DMS 273 (cell line): ENCODE measurements around the gene NRL.

Experiments
- DNase-seq: peaks from one replicate; lab custom pipeline; 2025; ENCODE audit not compliant: unreplicated experiment; lab: John Stamatoyannopoulos, UW

The NRL gene

DNA sequence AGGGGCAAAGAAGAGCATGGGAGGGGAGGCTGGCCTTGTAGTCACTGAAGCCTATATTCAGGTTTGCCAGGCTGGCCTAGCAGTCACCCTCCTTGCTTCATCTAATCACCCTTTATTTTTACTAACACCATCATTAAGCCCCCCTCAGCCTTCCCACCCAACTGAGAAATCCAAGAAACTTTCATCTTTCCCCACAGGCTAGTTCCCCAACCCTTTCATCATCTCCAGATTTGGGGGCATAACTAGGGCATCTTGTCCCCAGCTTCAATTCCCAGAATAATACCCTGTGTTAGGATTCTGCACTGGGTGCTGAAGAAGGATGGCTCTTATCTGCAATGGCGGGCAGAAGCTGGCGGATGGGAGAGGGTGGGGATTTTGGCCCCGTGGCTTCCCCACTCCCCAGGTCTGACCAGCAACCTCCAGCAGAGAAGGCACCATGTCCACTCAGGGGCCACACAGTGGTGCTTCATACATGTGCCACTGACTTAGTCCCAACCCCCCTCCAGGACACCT lies 13.7 kb downstream of the NRL start:
- DNase-seq = no peak

DNA sequence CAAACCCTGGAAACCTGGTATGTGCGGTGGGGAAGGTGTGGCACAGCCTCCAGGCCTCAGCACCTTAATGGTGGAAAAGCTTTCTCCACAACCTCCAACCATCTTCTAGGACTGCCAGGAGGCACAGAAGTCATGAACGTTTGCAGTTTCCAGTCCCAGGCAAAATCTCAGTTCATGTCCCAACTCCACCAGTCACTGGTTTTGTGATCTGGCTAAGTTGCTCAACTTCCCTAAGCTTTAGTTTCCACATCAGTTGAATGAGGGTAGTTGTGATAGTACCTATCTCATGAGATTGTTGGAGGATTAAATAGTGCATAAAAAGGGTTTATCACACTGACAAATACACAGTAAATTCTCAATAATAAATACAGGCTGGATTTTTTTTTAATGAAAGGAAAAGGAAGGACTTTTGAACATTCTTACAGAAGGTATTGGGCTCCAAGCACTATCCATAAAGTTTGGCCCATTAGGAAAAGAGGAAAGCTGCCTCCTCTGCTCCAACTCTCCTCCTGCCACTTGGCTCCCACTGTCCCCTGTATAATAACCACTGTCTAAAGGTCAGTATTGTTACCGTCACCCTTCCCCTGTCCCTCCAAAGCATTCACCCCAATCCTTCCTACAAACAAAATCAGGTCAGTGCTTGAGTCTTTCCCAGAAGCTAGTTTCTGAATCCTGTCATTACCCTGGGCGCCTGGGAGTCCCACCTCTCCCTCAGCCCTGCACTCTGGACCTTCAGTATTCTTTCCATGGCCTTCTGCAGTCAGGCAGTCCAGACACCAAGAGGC lies 14.4 kb downstream of the NRL start:
- DNase-seq = no peak

DNA sequence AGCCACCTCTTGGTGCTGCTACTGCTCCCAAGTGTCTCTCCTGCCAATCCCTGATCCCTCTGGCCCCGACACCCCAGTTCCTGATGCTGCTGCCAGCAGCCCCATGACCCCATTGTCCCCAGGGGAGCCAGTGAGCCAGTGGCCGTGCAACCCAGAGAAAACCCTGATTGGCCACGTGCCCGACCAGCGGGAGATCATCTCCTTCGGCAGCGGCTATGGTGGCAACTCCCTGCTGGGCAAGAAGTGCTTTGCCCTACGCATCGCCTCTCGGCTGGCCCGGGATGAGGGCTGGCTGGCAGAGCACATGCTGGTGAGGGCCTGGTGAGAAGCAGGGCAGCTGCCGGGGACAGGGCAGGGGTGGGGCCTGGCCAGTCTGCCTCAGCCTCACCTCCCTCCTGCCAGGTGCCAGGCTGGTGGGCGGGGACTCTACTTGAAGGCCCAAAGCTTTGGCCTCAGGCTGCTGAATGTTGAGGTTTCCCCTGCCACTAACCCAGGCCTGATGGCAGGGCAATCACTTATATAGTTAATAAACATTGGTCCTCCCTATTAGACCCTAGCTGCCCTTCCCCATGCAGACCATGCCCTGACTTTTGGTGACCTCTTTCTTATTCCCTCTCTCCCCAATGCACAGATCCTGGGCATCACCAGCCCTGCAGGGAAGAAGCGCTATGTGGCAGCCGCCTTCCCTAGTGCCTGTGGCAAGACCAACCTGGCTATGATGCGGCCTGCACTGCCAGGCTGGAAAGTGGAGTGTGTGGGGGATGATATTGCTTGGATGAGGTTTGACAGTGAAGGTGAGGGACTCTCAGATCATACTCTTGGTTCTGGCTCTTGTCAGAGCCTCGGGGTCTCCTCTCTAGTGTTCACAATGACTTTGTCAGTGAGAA lies 15.6 kb downstream of the NRL start:
- DNase-seq = no peak

DNA sequence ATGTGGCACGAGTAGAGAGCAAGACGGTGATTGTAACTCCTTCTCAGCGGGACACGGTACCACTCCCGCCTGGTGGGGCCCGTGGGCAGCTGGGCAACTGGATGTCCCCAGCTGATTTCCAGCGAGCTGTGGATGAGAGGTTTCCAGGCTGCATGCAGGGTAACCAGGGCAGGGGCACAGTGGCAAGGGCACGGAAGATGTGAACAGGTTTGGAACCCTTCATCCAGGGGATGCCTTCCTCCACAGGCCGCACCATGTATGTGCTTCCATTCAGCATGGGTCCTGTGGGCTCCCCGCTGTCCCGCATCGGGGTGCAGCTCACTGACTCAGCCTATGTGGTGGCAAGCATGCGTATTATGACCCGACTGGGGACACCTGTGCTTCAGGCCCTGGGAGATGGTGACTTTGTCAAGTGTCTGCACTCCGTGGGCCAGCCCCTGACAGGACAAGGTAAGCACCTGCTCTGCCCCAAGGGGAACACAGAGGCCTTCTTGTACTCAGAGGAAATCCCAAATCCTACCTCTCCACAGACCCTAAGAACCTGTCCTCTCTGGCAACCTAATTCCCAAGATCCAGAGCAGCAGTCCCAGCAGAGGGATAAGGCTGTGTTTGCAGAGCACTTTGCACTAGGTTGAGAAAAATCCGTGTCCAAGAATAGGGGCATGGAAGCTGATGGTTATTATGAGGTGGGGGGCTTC lies 16.4 kb downstream of the NRL start:
- no peak for DNase-seq

DNA sequence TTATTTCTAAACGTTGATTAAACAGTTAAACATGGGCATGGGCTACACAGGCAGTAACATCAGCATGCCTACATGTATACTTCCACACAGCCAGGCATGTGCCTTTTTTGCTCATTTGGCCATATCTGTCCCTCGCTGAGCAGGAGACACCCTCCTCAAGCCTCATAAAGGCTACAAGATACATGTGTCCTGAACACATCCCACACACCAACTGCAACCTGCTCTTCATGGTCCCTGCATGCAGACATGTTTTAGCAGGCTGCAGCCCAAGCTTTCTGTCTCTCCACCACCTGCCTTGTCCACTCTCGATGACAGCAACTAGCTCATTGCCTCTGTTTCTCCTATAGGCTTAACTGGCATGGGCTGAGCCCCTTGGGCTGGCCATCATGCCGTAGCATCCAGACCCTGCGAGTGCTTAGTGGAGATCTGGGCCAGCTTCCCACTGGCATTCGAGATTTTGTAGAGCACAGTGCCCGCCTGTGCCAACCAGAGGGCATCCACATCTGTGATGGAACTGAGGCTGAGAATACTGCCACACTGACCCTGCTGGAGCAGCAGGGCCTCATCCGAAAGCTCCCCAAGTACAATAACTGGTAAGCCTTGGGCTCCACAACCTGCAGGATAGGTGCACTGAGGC lies 18.1 kb downstream of the NRL start:
- no peak for DNase-seq

DNA sequence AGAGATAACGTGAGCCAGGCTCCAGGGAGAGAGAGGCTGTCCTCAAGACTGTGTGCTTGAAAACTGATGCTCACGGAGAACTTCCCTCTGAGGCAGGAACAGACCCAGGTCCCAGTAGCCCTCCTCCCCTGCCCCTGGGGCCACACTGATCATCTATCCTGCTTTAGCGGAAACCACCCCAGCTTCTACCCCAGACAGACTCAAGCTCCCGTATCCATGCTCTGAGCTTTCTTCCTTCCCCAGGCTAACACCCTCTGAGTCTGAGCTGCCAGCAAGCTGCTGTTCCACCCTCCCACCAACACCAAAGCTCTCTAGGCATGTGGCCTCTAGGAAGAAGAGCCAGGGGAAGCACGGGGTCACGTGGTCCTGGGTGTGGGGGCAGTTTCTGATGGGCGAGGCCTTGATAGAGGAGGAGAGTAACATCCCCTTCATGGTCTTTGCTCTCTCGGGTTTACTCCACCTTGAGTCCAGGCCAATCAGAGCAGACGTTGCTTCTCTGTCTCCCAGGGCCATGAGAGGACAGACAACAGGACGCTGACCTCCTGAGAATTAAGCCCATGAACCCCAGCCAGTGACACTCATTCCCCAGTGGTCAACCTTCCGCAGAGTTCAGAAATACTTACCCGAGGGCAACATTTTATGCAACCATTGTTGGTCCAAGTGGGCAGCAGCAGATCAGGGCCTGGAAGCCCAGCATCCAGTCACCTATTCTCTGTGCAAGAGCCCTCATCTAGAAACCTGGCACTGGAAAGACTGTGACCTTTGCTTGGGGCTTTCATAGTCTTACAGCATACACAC lies 19.3 kb downstream of the NRL start:
- peak; percentile 55 for DNase-seq

DNA sequence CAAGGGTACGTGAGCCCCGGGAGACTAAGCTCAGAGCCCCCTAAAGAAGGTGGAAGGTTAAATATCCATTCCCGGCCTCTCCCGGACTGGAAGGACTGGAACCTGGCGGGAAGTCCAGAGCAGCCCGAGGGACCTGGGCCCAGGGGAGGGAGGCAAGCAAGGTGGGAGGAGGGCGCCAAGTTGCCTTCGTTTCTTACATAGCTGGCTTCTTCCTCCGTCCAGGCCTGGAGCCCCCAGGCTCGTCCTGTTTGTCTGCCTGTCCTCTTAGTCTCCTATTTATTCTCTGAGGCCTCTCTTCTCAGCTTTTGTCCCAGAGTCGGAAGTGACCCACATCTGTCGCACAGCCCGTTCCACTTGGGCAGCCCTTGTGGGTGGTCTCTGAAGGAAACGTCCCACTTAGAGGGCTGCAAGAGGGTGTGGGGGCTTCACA lies 19.9 kb downstream of the NRL start:
- peak; percentile 58 for DNase-seq

DNA sequence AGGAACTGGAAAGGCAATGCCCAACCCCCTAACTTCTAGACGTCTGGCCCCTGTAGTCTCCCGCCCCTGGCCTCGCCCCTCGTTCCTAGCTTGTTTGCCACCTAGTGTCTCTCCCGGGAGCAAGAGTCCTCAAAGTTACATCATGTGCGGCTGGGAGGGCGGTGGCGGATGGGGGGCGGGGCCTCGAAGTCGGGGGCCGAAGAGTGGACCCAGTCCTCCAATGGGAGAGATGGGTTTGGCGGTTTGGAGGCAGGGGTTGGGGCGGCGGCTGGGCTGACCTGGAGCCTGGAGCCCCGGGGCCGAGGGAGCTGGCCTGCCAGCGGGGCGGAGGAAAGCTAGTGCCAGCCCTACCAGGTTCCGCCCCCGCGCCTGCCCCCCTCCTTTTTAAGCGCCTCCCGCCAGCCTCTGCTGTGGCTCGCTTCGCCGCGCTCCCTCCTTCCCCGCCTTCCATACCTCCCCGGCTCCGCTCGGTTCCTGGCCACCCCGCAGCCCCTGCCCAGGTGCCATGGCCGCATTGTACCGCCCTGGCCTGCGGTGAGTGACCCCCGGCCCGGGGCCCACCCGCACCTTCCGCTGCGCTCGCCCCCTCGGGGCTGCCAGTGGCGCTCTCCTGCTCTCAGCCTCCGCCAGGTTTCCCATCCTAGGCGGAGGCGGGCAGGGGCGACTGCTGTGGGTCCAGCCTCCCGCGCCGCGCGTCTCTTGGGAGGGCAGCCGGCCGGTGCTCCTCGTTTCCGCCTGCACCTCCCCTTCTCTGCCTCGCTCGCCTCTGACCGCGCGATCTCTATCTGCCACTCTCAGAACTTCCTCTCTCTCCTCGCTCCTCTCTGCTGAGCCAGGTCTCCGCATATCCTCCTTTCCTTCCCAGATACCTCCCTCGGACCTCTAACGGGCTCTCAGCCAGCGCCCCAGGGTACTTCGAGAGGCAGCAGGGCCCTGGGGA lies 20.6 kb downstream of the NRL start, which contains the start of gene PCK2:
TSS of gene PCK2 (plus strand) at position 411 of the 940 bp plus-strand sequence. CDS start at position 506, 95 bp downstream.
- peak; percentile 96 for DNase-seq

DNA sequence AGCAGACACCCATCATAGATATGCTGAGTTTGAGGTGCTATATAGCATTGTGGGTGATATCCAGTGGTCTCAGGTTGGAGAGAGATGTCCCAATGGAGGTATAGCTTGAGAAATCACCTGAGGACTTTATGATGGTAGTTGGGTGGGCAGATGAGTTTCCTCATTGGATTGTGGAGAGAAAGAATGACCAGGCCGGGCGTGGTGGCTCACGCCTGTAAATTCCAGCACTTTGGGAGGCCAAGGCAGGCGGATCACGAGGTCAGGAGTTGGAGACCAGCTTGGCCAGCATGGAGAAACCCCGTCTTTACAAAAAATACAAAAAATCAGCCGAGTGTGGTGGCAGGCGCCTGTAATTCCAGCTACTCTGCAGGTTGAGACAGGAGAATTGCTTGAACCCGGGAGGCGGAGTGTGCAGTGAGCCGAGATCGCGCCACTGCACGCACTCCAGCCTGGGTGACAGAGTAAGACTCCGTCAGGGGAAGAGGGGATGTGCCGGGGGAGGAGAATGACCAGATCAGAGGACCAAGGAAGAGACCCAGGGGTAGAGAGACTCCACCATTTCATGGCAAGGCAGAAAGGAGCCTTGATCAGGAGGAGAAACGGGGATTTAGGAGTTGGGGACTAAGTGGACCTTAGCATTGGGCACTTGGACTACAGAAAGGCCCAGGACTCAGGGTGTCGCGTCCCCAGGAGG lies 21.4 kb downstream of the NRL start:
- no peak for DNase-seq

DNA sequence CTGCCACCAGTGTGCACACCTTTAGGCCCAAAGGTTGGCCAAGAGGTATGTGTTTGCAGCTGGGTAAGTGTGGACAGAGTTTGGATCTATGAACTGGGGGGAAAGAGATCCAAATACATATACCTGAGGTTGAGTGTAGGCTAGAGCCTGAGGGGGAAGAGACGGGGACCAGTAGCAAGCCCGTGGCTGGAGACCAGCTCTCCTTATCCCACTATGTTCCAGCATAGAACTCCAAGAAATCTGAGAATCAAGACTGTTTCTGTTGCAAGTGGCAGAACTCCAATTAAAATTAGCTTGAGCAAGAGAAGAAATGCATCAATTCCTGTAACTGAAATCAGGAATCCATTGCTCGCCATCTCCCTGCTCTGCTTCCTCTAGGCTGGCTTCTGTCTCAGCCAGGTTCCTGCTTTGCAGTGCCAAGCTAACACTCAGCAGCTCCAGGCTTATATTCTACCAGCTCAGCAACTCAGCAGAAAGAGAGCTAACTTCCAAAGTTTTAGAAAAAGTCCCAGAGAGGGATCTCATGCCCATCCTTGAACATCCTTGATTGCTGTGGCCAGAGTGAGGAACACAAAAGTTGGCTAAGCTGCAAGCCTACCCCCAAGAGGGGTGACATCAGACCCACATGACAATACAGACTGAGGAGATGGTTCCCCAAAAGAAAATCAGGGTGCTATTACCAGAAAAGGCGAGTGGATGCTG lies 22.1 kb downstream of the NRL start:
- DNase-seq = no peak

DNA sequence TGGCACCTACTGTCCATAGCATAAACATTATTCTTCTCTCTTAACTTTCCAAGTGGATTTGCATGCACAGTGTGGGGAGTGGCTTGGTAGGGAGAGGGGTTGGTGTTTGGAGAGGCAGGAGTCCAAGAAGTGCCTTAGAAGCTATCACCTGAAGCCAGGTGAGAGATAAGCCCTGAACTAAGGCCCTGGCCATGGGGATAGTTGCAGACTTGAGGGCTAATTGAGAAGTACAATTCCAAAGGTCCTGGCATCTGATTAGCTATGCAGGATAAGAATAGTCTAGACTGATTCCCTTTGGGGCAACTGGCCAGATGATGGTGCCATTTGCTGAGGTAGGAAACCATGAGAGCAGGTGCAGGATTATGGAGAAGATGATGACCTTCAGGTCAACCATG lies 22.6 kb downstream of the NRL start:
- DNase-seq = no peak

DNA sequence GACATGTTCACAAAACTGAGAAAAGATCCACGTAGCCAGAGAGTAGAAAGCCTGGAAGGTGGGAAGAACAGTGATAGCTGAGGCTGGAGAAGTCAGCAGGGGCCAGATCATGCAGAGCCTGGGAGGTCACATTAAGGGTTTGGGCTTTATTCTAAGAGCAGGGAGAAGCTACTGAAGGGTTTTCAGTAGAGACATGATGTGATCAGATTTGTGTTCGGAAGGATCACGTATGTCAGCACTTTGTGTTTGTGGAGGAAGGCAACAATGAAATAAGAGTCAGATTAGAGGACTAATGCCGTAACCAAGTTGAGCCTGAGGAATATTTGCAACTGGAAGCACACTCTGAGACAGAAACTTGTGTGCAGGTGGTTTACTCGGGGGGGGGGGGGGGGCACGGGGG lies 24.9 kb downstream of the NRL start:
- DNase-seq = no peak

DNA sequence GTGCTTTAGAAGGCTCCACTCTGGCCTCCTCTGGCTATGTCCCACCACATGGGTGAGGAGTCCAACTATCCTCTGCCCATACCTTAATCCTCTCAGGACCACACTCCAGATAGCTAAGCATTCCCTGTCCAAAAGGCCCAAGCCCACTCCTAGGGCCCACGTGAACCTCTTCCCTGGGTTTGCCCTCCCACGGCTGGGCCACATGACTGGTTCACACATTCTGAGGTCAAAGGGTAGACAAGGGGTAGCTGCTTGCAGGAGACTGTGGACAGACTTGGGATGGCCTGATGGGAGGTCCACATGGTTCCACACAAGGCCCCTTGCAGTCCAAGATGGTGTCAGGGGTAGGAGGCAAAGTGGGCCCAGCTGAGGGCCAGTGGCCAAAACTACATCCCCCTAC lies 26.7 kb downstream of the NRL start:
- no peak for DNase-seq

DNA sequence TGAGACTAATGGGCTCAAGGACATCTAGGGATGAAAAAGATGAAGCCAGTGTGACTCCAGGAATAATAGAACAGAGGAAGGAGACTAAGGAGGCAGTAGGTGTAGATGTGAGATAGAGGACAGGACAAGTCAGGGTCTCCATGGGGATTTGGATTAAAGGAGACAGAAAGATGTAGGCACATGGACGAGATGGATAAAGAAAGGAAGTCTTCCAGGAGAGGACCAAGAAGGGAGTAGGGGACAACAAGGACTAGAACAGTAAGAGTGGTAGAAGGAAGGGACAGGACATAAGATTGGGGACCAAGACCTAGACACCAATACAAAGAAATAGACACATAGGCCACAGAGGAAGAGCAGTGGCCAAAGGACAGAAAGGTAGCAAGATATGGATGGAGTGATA lies 27.7 kb downstream of the NRL start:
- no peak for DNase-seq

DNA sequence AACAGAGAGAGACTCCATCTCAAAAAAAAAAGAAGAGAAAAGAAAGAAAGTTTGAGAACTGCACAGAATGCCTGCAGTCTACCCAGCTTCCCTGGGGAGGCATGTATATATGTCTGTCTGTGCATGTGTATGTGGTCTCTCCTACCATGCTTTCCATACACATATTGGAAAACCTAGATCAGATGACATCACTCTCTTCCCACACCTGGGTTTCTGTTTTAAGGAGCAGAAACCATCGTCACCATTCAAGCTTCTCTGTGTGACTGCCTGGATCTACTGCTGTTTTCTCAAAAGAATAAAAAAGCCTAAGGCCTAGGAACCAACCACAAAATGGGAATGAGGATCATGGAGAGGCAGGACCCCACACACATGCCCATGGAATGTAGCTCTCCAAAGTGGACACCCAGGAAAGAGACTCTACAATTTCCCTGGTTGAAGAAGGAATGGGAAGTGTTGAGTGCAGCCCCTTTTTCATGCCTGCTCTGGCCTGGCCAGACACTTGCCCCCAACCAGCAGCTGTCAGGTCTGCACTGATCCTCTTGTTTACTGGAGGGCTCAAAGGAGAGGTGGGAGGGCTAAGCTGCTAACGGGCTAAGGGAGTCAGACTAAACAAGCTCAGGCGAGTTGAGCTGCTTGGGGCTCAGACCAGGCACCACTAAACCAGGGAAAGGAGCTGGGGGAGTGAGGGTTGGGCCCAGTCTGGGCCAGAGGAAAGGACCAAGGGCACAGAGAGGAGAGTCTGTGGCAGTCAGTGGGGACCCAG lies 28.4 kb downstream of the NRL start:
- DNase-seq = no peak

DNA sequence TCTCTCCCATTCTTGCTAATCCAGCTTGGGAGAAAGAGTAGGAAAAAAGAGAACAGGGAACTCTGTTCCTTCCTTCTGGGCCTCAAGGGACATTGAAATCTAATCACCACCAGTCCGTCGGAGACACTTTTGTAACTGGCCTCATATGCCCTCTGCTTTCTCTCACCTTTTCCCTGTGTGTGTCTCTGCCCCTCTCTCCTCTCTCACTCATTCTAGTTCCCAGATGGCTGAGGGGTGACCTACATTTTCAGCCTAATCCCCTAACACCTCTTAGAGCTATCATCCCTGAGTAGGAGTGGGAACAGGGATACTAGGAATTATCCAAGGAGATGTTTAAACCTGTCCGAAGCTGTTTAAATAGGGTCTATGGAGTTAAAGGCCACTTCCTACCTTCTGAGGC lies 29.5 kb downstream of the NRL start:
- DNase-seq = no peak

DNA sequence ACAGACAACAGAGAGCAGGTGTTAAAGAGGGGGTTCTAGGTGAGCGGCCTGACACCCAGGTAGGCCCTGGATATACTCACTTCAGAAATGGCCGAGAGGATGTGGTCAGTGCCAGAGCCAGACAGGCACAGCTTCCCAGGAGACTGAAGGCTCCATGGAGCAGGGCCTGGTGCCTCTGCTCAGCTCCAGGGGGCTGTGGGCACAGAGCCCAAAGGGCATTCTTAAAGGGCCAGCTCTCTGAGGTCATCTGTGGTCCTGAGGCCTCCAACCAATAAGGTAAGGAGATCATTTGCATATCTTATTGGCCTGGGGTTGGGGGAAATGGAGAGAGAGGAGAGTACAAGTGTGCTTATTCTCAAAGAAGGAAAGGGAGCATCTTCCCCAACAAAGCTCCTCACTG lies 30.3 kb downstream of the NRL start:
- DNase-seq = no peak
